HG02973 (cell line): ENCODE data around the gene MFN1.

Experiments used
- ATAC-seq: cut with Tn5 transposase; IDR thresholded peaks from one replicate; pipeline ENCODE4 v1.9.1; 2021; ENCODE audit warnings: moderate library complexity; ENCODE audit not compliant: unreplicated experiment

MFN1 gene

DNA sequence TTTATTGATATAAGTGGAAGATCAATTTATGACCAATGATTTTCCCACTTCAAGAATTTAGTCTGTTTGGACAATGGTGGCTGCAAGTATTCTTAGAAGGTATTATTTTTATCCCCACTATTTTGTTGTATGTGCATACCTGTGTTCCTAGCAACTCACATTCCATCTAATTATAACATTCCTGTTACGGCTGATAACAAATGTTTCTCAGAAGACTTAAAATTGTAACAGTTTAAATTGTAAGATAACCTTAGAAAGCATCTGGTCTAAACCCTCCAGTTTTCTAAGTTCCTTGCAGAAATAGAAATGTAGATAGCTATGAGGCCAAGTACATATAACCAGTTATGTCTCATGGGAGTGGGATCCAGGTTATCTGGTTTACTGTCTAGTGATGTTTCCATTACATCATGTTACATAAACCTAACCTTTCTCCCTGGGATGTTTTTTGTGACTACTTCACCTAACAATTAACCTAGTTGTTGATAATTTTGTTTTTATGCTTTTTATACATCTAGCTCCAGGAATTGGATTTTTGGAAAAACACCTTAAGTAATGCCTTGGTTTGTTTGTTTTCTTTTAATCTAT lies 11.1 kb upstream of the MFN1 start:
- ATAC-seq = no peak

GRCh38 chr3:179348325-179349013 lies 960 bp downstream of the MFN1 start:
- peak; percentile 69 for ATAC-seq

DNA sequence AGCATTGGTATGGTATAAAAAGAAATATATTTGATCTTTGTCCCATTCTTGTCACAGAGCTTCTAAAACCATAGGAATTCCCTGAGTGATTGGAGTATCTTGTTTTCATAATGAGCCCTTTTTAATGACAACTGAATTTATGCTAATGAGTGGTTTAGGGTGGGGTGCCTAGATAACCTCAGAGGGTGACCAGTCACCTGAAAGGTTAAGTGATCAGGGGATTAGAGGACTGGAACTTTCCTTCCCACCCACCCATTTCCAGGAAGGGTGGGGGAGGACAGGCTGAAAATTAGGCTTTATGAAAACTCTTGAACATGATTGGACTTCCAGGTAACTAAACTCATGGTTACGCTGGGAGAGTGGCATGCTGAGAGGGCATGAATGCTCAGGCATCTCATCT lies 8.5 kb downstream of the MFN1 start:
- ATAC-seq = no peak

GRCh38 chr3:179363332-179363731 lies 15.8 kb downstream of the MFN1 start:
- no peak for ATAC-seq

GRCh38 chr3:179369621-179370020 lies 22.1 kb downstream of the MFN1 start:
- ATAC-seq = no peak

DNA sequence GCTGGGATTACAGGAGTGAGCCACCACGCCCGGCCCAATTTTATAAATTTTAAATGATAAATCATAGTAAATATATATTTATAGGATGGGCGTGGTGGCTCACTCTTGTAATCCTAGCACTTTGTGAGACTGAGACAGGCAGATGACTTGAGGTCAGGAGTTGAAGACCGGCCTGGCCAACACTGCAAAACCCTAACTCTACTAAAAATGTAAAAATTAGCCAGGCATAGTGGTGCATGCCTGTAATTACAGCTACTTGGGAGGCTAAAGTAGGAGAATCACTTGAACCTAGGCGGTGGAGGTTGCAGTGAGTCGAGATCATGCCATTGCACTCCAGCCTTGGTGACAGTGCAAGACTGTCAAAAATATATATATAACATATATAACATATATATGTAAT lies 26.4 kb downstream of the MFN1 start:
- ATAC-seq = no peak

DNA sequence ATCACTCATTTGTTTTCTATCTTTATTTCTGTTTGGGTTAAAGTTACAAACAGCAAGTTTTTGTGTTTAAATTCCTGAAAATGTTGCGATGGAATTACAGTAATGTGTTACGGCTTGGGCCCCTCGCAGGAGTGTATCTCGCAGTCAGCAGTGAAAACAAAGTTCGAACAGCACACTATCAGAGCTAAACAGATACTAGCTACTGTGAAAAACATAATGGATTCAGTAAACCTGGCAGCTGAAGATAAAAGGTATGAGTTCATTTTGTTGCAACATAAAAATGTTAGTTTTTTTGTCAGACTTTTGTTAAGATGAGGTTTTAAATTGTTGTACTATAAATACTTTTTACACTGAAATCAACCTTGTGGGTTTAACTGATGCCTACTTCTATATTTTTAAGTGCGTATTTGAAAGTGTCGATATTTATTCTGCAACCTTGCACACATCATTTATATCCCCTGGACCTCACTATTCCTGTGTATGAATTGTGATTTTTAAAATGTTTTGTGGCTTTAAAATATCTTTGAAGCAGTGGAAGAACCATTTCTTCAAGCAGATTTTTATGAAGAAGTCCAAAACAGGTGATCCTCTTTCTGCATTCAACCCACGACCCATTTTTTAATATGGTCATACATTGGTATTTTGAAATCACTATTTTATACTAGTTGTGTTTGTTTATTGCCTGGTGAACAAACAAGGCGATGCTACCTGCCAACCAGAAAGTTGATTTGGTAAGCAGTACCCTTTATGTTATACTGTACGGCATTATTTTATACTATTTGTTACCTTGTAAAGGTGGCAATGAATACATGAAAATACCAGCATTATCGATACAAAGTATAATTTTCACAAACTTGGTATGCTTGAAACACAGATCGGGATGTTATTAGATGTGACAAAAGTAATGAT lies 27.8 kb downstream of the MFN1 start:
- no peak for ATAC-seq

DNA sequence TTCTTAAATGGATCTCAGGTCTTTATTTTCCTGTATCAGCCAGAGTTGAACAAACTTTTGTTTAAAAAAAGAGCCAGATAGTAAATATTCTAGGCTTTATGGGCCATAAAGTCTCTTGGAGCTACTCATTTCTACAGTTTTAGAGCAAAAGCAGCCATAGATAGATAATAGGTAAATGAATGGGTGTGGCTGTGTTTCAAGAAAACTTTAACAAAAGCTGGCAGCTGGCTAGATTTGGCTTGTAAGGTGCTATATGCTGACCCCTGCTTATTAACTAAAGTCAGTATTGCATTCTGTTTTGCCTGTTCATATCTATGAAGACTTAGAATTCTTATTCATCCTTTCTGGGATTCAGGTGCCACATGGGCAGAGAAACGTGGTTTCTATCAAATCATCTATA lies 29.0 kb downstream of the MFN1 start:
- no peak for ATAC-seq

DNA sequence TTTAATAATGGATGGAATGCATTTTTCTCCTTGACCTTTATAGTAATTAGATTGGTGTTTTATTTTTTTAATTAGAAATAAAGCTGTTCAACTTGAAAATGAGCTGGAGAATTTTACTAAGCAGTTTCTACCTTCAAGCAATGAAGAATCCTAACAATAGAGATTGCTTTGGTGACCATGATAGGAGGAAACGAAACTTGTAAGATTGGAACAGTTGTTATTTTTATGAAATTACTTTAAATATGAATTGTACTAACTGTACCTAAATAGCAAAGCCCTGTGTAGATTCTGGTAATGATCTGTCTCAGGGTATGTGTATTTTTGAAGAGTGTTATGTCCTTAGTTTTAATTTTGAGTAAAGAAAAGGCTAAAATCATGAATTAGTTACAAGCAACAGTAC lies 44.4 kb downstream of the MFN1 start:
- ATAC-seq = no peak

DNA sequence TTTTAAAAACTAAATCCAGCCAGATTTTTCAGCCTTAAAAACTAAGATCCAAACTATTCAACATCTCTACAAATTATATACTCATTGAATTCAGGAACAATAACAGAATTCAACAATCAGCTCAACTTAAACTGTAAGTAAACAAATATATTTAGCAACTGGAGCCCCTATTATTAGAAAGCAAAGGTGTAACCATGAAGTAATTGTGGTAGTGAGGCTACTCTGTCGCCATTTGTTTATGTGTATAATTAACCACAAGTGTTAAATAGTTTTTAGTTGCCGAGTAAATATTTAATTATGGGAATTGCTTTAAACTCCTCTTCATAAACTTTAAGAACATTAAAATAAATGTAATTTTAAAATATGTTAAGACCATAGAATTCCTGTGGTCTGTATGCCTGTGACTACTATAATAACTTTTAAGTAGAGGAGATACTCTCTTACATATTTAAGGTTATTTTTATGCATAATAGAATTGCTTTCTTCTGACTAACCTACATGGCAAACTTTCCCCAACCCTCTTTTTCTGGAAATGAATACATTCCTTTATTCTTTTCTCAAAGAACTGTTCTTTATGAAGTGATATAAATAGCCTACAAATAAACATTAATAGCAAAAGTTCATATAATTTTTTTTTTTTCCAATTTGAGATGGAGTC lies 51.2 kb downstream of the MFN1 start:
- no peak for ATAC-seq

DNA sequence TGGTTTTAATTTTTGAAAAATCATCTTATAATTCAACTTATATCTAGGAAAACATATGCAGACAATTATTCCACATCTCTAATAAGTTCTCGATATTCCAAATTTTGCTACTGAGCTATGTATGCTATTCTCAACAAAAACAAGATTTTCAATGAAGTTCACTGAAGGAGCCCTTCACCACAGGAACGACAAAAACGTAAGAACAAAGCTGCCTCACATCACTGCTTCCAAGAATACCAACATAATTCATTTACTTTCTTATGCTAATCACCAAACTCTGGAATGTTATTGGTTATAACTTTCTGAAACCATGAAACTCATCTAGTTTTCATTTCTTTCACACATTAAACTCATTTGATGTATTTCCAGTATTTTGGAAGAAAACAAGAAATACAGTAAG lies 54.1 kb downstream of the MFN1 start:
- ATAC-seq = no peak

DNA sequence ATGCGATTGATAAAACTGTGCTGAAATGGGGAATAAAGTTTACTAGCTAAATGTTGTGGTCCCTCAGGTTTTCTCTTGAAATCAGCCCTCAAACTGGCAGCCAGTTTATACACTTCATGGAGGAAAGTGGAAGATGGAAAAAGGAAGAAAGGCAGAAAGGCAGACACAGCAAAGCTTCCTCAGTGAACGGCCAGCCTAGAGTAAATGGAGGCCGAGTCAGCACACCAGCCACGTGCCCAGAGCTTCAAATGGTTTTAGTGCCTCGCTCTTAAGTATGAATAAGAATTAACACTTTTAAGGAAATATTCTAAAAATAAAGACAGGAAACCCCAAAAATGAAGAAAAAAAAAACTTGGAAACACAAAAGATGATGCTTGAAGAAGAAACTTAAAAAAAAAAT lies 55.5 kb downstream of the MFN1 start:
- ATAC-seq = no peak

DNA sequence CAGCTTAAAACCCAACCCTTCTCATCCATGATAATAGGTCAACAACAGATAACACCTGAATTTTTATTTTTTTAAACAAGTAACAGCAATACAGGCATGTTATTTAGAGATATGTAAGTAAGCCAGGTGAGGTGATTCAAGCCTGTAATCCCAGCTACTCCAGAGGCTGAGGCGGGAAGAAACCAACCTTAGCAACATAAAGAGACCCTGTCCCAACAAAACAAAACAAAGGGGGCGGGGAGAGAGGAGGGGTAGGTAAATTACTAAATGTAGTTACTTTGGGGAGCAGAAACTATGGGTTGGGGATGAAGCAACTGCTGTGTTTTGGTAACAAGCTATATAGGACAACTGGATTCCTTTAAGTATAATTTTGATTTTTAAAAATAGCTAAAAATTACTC lies 56.8 kb downstream of the MFN1 start:
- no peak for ATAC-seq

GRCh38 chr3:179410331-179410730 lies 62.8 kb downstream of the MFN1 start:
- ATAC-seq = no peak

GRCh38 chr3:179410999-179411398 lies 63.5 kb downstream of the MFN1 start:
- no peak for ATAC-seq

- ATAC-seq = no peak
Observed at GRCh38 chr3:179414804-179415203, 67.3 kb downstream of the MFN1 start.

DNA sequence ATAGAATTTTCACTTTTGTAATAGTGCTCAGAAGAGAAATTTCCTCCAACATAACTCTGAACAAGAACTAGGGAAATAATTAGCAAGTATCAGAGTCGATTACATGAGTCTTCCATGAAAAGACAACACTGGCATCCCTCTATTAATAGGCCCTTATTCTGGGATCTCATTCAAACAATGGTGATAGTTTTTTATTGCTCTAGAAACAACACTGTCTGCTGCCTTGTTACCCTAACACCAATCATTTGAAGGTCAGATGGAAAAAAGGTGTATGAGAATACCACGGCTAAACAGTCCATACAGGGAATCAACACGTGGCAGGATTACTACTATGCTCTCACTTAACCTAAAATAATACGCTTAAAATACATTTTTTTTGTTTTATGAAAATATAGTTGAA lies 67.9 kb downstream of the MFN1 start:
- ATAC-seq = no peak

GRCh38 chr3:179416681-179417080 lies 69.2 kb downstream of the MFN1 start:
- no peak for ATAC-seq

DNA sequence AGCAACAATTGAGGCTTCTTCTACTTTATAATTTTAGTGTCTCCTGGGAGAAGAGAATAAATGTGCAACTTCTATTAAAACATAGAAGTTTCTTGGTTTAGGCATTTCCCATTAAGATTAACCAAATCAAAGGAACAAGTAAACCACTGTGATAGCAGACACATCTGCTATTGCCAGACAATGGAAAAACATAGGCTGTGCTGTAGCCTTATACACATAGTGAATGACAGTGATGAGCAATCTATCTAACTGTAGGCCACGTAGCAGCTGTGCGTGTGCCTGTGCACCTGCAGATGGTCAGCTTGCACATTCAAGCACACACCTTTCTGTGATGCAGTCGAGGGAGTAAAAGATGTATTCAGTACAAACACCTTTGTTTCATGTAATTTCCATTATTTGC lies 71.1 kb downstream of the MFN1 start:
- no peak for ATAC-seq

DNA sequence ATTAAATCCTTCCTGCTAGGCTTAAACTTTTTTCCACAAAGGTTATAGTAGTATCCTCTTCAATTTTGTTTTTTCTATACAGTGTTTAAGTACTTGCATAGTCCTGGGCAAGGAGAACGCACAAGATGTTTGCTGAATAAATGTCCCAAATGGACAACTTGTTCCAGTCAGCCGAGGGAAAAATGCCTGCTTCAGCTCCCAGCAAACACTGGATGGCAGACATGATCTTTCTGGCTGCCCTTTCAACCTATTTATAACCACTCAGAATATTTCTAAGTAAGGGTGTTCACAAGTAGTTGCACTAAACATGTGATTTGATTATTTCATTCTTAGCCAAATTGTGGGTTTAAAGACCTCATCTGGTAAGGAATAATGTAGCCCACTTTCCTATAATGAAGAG lies 74.0 kb downstream of the MFN1 start:
- ATAC-seq = no peak

- ATAC-seq = no peak
Observed at GRCh38 chr3:179425075-179425474, 77.6 kb downstream of the MFN1 start.
